HG02571 (cell line): Measurements from ENCODE around the gene OLFML2B.
A peak's percentile ranks its signal among the peaks of the same experiment; 100 is the strongest.

Experiments used
- ATAC-seq: cut with Tn5 transposase; IDR thresholded peaks from one replicate; pipeline ENCODE4 v1.9.1; 2021; ENCODE audit warnings: mild to moderate bottlenecking, moderate library complexity; ENCODE audit not compliant: unreplicated experiment

Gene OLFML2B

GRCh38 chr1:161981735-161982506 lies 41.7 kb downstream of the OLFML2B start:
- no peak for ATAC-seq

- ATAC-seq = no peak
These were observed 42.5 kb downstream of the OLFML2B start for GRCh38 chr1:161981126-161981525.

DNA sequence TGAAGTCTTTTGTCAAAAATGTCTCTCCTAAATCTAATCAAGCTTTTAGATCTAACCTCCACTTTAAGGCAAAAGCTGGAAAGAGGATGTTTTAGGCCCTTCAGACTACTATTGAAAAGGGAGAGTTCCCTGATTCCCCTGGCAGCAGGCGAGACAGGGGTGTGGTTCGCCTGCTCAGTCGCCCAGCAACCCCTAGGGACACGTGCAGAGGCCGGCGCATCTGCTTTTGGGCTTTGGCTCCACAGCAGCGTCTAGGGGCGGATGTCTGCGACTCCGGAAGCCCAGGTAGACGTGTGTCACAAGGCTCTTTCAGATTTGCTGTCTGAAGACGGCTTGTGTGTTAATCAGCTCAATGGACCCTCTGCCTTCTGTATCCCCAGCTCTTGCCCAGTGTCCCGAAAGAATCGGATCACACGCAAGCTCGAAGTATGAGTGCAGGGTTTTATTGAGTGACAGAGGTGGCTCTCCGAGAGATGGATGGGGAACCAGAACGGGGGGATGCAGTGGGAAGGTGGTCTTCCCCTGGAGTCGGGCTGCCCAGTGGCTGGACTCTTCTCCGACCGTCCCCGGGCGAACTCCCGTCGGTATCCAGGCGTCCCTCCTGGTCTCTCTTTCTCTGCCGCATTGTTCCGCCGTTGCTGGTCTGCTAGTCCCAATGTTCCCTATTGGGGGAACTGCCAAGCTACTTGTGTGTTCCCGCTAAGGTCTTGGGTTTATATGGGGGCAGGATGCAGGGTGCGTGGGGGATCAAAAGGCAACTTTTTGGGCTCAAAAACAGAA lies 45.5 kb downstream of the OLFML2B start:
- ATAC-seq = no peak

DNA sequence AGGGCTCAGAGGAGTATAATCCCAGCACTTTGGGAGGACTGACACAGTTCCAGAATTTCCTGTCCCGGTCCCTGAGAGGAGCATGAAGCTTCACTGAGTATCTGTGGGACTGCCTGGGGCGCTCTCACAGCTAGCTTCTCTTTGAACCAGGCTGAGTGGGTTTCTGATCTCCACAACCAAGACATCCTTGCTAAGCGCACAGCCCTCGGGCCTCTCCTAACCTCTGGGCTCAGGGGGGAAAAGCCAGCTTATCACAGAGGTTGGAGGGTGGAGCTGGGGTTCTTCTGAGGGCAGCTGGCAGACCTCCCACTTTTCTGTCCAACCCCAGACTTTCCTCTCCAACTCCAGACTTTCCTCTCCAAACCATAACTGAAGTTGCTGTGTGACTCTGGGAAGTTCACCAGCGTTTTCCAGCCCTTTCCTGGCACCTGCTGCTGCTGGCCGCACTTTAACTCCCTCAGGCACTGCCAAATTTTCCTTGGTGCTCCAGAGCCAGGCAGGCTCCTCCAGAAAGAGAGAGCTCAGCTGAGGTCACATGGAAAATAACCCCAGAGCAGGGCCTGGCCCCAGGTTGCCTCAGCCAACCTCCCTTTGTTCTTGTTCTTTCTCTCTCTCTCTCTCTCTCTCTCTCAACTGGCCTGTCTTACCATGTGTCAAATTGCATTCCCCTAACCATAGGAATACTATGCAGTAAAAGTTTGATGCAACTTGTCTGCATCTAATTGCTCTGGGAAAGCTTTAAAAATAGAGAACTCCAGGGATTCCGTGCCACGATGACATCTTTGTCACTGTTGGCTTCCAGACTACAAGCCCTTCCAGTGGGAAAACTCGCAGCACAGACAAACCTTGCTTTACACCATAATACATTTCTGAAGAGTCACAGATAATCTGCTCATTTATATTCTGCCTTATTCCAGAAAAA lies 49.5 kb downstream of the OLFML2B start:
- no peak for ATAC-seq

DNA sequence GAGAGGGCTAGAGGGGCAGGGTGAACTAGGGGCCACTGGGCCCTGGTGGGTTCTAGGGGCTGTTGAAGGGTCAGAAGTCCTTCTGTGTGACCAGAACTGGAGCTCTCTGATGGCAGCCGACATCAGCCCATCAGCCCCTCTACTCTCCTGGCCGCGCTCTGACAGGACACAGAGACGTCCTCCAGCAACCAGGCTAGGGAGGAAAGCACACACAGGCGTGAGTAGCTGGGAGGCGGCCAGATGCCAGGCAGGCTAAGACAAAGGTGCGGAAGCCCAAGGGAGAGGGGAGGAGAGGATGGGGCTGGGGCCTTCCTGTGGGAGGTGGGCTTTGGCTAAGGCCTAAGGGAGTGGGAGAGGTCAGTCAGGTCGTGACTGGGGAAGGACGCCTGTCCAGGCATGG lies 50.8 kb downstream of the OLFML2B start:
- no peak for ATAC-seq

DNA sequence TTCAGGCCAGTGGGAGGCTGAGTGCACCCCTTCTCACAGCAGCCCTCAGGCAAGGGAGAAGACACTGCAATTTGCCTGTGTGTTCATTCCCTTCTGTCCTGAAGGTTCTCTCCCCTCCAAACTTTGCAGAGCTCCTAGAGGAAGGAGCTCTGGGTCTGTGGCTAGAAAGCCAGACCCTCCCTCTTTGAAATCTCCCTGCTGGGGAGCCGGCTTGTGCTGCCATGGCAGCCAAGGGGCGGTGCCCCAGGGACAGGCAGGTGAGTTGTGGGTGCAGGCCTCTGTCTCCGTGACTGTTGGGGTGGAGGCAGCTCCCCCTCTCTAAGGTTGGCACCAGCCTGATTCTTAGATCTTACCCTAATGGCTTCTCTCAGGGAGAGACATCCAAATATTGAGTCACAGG lies 53.0 kb downstream of the OLFML2B start:
- no peak for ATAC-seq

DNA sequence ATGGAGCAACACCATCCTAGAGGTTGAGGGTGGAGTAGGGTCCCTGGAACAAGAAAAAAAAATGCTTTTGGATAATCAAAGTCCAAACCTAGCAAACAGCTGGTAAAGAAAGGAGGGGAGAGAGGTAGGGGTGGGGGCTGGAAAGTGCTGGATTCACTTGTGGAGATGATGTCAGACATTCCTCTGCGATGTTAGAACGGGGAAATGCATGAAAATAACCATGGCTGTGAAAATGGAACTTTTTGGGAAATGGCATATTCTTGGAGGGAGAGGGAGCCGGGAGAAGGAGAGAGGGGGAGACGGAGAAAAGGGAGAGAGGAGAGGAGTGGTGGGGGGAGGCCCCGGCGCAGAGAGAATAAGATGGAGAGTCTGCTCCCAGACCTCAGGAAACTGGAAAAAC lies 53.6 kb downstream of the OLFML2B start:
- ATAC-seq = no peak

DNA sequence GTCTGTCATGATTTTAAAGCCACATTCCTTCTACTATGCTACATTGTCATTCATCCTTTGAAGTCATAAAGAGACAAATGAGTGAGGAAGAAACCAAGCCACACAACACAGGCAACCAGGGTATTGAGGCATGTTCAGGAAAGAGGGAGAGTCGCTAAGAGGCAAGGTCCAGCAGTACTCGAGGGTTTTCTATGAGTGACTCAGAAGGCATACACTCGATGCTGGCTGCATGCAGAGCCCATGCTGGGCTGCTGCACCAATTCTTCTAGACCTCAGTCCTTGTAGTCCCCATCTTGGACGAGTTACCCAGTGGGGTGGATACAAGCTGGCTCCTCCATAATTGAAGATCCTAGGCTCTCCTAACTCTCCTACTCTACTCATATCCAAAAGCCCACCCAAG lies 57.6 kb downstream of the OLFML2B start:
- no peak for ATAC-seq

GRCh38 chr1:161962091-161962887 lies 61.4 kb downstream of the OLFML2B start:
- peak; percentile 74 for ATAC-seq

DNA sequence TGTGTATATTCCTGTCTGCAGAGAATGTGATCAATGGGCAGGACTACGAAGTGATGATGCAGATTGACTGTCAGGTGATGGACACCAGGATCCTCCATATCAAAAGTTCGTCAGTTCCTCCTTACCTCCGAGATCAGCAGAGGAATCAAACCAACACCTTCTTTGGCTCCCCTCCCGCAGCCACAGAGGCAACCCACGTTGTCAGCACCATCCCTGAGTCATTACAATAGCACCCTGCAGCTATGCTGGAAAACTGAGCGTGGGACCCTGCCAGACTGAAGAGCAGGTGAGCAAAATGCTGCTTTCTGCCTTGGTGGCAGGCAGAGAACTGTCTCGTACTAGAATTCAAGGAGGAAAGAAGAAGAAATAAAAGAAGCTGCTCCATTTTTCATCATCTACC lies 65.2 kb downstream of the OLFML2B start:
- no peak for ATAC-seq

- ATAC-seq = no peak
These were observed 66.7 kb downstream of the OLFML2B start for GRCh38 chr1:161956930-161957329.

- ATAC-seq = no peak
These were observed 67.6 kb downstream of the OLFML2B start for GRCh38 chr1:161956097-161956496.

DNA sequence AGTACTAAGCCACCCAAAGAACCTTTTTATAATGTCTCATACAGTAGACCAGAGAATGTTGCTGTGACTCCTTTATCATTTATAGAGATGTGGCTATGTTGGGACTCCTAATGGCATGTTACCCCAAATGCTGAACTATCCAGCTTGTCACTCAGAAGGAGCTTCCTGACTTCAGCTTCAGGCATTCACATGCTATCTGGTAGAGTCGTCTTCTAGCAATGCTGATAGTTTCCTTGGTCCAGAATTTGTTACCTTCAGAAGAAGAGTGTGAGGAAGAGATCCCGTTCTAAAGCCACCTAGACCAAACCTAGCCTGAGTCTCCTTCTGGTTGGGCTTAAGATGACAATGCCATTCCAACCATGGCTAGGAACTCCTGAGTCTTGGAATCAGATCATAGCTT lies 68.1 kb downstream of the OLFML2B start:
- no peak for ATAC-seq

GRCh38 chr1:161954466-161954865 lies 69.2 kb downstream of the OLFML2B start:
- ATAC-seq = no peak

DNA sequence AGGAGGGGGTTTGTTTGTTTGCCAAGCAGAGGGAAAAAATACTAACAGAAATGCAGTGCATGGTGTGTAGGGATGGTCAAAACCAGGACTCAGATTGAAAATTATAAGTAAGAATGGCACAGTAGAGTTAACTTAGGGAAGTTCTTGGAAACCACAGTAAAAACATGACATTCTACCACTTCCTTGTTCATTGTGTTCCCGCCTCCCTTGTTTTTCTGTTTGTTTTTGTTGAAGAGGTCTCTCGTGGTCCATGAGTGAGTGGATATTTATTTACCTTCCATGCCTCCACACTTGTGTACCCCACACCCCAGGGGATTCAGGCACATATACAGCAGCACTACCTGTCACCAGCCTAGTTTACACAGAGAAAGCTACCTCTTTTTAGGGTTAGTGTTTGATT lies 69.6 kb downstream of the OLFML2B start:
- ATAC-seq = no peak

GRCh38 chr1:161953256-161953920 lies 70.3 kb downstream of the OLFML2B start:
- ATAC-seq = no peak

GRCh38 chr1:161952607-161953172 lies 71.0 kb downstream of the OLFML2B start:
- ATAC-seq = no peak

DNA sequence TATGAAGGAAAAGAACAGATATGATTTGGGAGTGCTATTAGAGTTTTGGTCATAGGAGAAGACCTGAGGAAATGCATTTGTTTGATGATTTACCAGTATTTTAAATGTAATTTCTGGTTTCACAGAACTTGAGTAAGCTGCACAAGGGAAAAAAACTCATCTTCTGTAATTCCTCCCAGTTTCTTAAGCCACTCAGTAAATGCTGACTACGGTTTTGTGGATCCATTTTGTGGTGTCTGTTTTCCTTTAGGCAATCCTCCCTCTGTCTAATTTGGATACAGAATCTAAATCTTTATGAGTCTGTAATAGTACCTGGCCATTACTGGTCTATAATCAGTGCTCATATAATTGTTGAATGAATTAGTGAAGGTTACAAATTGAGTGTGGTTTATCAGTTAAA lies 72.0 kb downstream of the OLFML2B start:
- ATAC-seq = no peak

GRCh38 chr1:161950377-161950776 lies 73.3 kb downstream of the OLFML2B start:
- no peak for ATAC-seq

DNA sequence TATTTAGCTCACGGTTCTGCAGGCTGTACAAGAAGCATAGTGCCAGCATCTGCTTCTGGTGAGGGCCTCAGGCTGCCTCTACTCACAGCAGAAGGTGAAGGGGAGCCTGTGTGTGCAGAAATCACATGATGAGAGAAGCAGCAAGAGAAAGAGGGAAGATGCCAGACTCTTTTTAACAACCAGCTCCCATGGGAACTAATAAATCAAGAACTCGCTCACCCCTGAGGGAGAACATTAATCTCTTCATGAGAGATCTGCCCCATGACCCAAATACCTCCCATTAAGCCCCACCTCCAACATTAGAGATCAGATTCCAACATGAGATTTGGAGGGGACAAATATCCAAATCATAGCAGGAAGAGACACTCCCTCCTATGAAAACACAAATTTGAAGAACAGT lies 74.1 kb downstream of the OLFML2B start:
- no peak for ATAC-seq
